ENCODE measurements around the gene MSL1. TPM values are rescaled to one million over a fixed set of nuclear protein-coding genes. Genes with fewer than 3 reads are reported as not detected.
A peak's percentile ranks its signal among the peaks of the same experiment; 100 is the strongest.

MSL1 gene
- total and polyA plus RNA-seq, 9 of the 15 experiments (the other 6 are each of a cell fraction or from before 2014, with no cell fraction given), result 13.8 to 120 (median 61.9) TPM

DNA sequence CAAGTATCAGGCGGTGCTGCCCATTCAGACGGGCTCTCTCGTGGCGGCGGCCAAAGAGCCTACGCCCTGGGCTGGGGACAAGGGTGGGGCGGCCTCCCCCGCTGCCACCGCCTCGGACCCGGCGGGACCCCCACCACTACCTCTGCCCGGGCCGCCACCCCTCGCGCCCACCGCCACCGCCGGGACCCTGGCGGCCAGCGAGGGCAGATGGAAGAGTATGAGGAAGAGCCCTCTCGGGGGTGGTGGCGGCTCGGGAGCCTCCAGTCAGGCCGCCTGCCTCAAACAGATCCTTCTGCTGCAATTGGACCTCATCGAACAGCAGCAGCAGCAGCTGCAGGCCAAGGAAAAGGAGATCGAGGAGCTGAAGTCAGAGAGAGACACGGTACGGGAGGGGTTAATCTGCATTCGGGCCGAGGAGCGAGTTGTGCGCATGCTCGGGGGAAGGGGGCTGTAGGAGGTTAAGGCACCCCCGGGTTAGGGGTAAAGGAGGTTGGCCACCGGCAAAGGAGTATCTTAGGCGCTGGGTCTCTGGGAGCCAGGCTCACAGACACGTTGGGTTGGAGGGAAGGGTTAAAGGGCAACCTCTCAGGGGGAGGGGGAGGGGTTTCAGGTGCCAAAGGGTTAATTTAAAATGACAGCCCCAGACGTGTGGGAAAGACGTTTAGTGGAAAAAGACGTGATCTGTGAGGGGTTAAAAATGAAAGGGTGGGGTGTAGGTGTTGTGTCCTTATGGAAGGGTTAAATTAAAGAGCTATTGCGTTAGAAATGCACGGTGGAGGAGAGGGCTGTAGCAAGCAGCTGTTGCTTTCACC is 1.4 kb downstream of the MSL1 start (continued):
- TF ChIP-seq, protein P1, sequence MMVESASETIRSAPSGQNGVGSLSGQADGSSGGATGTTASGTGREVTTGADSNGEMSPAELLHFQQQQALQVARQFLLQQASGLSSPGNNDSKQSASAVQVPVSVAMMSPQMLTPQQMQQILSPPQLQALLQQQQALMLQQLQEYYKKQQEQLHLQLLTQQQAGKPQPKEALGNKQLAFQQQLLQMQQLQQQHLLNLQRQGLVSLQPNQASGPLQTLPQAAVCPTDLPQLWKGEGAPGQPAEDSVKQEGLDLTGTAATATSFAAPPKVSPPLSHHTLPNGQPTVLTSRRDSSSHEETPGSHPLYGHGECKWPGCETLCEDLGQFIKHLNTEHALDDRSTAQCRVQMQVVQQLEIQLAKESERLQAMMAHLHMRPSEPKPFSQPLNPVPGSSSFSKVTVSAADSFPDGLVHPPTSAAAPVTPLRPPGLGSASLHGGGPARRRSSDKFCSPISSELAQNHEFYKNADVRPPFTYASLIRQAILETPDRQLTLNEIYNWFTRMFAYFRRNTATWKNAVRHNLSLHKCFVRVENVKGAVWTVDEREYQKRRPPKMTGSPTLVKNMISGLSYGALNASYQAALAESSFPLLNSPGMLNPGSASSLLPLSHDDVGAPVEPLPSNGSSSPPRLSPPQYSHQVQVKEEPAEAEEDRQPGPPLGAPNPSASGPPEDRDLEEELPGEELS (CRISPR knock-in tag; IDR thresholded peaks at IDR 0.05; ENCODE audit: borderline replicate concordance), result no peak
- TF ChIP-seq TBP (optimal IDR thresholded peaks at IDR 0.05; ENCODE audit: low read depth, low read length), result peak; percentile 44
- TF ChIP-seq PHF8 (IDR thresholded peaks at IDR 0.05; ENCODE audit: borderline replicate concordance, low read length), result no peak; the same call in 1 of the 2 replicates
- TF ChIP-seq NFRKB (IDR thresholded peaks at IDR 0.05; ENCODE audit: low read depth), result peak; percentile 78
- no peak for TF ChIP-seq WHSC1 (IDR thresholded peaks at IDR 0.05; ENCODE audit: low read length)
- TF ChIP-seq ZNF507 (tag; conservative IDR thresholded peaks at IDR 0.05), result no peak
- TF ChIP-seq, protein P2, sequence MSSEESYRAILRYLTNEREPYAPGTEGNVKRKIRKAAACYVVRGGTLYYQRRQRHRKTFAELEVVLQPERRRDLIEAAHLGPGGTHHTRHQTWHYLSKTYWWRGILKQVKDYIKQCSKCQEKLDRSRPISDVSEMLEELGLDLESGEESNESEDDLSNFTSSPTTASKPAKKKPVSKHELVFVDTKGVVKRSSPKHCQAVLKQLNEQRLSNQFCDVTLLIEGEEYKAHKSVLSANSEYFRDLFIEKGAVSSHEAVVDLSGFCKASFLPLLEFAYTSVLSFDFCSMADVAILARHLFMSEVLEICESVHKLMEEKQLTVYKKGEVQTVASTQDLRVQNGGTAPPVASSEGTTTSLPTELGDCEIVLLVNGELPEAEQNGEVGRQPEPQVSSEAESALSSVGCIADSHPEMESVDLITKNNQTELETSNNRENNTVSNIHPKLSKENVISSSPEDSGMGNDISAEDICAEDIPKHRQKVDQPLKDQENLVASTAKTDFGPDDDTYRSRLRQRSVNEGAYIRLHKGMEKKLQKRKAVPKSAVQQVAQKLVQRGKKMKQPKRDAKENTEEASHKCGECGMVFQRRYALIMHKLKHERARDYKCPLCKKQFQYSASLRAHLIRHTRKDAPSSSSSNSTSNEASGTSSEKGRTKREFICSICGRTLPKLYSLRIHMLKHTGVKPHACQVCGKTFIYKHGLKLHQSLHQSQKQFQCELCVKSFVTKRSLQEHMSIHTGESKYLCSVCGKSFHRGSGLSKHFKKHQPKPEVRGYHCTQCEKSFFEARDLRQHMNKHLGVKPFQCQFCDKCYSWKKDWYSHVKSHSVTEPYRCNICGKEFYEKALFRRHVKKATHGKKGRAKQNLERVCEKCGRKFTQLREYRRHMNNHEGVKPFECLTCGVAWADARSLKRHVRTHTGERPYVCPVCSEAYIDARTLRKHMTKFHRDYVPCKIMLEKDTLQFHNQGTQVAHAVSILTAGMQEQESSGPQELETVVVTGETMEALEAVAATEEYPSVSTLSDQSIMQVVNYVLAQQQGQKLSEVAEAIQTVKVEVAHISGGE (CRISPR knock-in tag; IDR thresholded peaks at IDR 0.05), result 0 out of 6 replicates have a peak, but pooled peaks of 1 of the 3 experiments have one; percentile 19
- TF ChIP-seq, protein P3, sequence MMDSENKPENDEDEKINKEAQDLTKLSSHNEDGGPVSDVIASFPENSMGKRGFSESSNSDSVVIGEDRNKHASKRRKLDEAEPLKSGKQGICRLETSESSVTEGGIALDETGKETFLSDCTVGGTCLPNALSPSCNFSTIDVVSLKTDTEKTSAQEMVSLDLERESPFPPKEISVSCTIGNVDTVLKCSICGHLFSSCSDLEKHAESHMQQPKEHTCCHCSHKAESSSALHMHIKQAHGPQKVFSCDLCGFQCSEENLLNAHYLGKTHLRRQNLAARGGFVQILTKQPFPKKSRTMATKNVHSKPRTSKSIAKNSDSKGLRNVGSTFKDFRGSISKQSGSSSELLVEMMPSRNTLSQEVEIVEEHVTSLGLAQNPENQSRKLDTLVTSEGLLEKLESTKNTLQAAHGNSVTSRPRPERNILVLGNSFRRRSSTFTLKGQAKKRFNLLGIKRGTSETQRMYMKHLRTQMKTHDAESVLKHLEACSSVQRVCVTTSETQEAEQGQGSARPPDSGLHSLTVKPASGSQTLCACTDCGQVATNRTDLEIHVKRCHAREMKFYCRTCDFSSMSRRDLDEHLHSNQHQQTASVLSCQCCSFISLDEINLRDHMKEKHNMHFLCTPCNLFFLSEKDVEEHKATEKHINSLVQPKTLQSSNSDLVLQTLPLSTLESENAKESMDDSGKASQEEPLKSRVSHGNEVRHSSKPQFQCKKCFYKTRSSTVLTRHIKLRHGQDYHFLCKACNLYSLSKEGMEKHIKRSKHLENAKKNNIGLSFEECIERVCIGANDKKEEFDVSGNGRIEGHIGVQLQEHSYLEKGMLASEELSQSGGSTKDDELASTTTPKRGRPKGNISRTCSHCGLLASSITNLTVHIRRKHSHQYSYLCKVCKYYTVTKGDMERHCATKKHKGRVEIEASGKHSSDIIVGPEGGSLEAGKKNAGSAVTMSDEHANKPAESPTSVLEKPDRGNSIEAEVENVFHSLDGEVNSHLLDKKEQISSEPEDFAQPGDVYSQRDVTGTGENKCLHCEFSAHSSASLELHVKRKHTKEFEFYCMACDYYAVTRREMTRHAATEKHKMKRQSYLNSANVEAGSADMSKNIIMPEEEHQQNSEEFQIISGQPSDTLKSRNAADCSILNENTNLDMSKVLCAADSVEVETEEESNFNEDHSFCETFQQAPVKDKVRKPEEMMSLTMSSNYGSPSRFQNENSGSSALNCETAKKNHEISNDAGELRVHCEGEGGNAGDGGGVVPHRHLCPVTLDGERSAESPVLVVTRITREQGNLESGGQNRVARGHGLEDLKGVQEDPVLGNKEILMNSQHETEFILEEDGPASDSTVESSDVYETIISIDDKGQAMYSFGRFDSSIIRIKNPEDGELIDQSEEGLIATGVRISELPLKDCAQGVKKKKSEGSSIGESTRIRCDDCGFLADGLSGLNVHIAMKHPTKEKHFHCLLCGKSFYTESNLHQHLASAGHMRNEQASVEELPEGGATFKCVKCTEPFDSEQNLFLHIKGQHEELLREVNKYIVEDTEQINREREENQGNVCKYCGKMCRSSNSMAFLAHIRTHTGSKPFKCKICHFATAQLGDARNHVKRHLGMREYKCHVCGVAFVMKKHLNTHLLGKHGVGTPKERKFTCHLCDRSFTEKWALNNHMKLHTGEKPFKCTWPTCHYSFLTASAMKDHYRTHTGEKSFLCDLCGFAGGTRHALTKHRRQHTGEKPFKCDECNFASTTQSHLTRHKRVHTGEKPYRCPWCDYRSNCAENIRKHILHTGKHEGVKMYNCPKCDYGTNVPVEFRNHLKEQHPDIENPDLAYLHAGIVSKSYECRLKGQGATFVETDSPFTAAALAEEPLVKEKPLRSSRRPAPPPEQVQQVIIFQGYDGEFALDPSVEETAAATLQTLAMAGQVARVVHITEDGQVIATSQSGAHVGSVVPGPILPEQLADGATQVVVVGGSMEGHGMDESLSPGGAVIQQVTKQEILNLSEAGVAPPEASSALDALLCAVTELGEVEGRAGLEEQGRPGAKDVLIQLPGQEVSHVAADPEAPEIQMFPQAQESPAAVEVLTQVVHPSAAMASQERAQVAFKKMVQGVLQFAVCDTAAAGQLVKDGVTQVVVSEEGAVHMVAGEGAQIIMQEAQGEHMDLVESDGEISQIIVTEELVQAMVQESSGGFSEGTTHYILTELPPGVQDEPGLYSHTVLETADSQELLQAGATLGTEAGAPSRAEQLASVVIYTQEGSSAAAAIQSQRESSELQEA (IDR thresholded peaks at IDR 0.05; ENCODE audit: low read depth), result 0 out of 2 replicates have a peak, but pooled peaks have one; percentile 11
- no peak for TF ChIP-seq GTF2F1 (IDR thresholded peaks at IDR 0.05; ENCODE audit: low read depth, low read length)
- TF ChIP-seq ZNF76 (CRISPR knock-in tag; IDR thresholded peaks at IDR 0.05; ENCODE audit: borderline replicate concordance), result no peak
- TF ChIP-seq XRCC3 (IDR thresholded peaks at IDR 0.05), result no peak
- no peak for TF ChIP-seq NR1H2 (CRISPR knock-in tag; IDR thresholded peaks at IDR 0.05)
- TF ChIP-seq POLR2AphosphoS2 (IDR thresholded peaks at IDR 0.05; ENCODE audit: low read length), result no peak; the same call in 1 of the 2 replicates
